GM19240 (cell line): ENCODE measurements around the gene ARL4C.

Source experiments
- DNase-seq: peaks from one replicate; pipeline ENCODE4 v3.0.0; 2011; ENCODE audit warnings: low spot score; ENCODE audit not compliant: insufficient read length

ARL4C gene

GRCh38 chr2:234500394-234501006 lies 3.6 kb upstream of the ARL4C start:
- DNase-seq = peak; percentile 49

- DNase-seq = no peak
Observed at GRCh38 chr2:234497594-234498235, 834 bp upstream of the ARL4C start.

GRCh38 chr2:234496055-234496834 lies 636 bp downstream of the ARL4C start:
- DNase-seq = no peak

- DNase-seq = no peak
Observed at GRCh38 chr2:234495251-234496054, 1.4 kb downstream of the ARL4C start.

GRCh38 chr2:234494361-234495250 lies 2.3 kb downstream of the ARL4C start:
- DNase-seq = no peak

- no peak for DNase-seq
Observed at GRCh38 chr2:234493796-234494195, 3.1 kb downstream of the ARL4C start.

GRCh38 chr2:234492717-234493485 lies 4.0 kb downstream of the ARL4C start:
- DNase-seq = no peak

- DNase-seq = no peak
Observed at GRCh38 chr2:234491897-234492296, 5.0 kb downstream of the ARL4C start.

- DNase-seq = no peak
Observed at GRCh38 chr2:234491281-234491680, 5.6 kb downstream of the ARL4C start.

GRCh38 chr2:234490271-234491091 lies 6.4 kb downstream of the ARL4C start:
- no peak for DNase-seq

- peak; percentile 38 for DNase-seq
Observed at GRCh38 chr2:234488913-234489451, 7.9 kb downstream of the ARL4C start.

- no peak for DNase-seq
Observed at GRCh38 chr2:234488486-234488885, 8.4 kb downstream of the ARL4C start.

GRCh38 chr2:234487356-234487755 lies 9.5 kb downstream of the ARL4C start:
- DNase-seq = no peak

GRCh38 chr2:234483568-234484251 lies 13.2 kb downstream of the ARL4C start:
- DNase-seq = no peak

GRCh38 chr2:234481301-234481700 lies 15.6 kb downstream of the ARL4C start:
- DNase-seq = no peak

- no peak for DNase-seq
Observed at GRCh38 chr2:234480337-234480736, 16.5 kb downstream of the ARL4C start.

GRCh38 chr2:234479465-234479864 lies 17.4 kb downstream of the ARL4C start:
- DNase-seq = no peak
